GM21723 (cell line): Measurements from ENCODE around the gene DCDC2C.

Experiments
- ATAC-seq: cut with Tn5 transposase; IDR thresholded peaks from one replicate; pipeline ENCODE4 v1.9.1; 2021; ENCODE audit warnings: mild to moderate bottlenecking, moderate library complexity; ENCODE audit not compliant: unreplicated experiment

Gene DCDC2C

GRCh38 chr2:3769766-3770165 lies 66.4 kb downstream of the DCDC2C start:
- ATAC-seq, result no peak

GRCh38 chr2:3770724-3771415 lies 67.5 kb downstream of the DCDC2C start:
- no peak for ATAC-seq

GRCh38 chr2:3771576-3771975 lies 68.2 kb downstream of the DCDC2C start:
- no peak for ATAC-seq

GRCh38 chr2:3774336-3774735 lies 71.0 kb downstream of the DCDC2C start:
- ATAC-seq, result no peak

GRCh38 chr2:3776311-3776710 lies 72.9 kb downstream of the DCDC2C start:
- ATAC-seq, result no peak

GRCh38 chr2:3777966-3778365 lies 74.6 kb downstream of the DCDC2C start:
- no peak for ATAC-seq

GRCh38 chr2:3778851-3779495 lies 75.6 kb downstream of the DCDC2C start:
- ATAC-seq, result no peak

GRCh38 chr2:3779496-3780049 lies 76.2 kb downstream of the DCDC2C start:
- ATAC-seq, result no peak

- ATAC-seq, result peak; percentile 97
Observed at GRCh38 chr2:3780477-3781402, 77.4 kb downstream of the DCDC2C start.

GRCh38 chr2:3784731-3785130 lies 81.4 kb downstream of the DCDC2C start:
- no peak for ATAC-seq

- no peak for ATAC-seq
Observed at GRCh38 chr2:3785220-3785889, 82.0 kb downstream of the DCDC2C start.

GRCh38 chr2:3785890-3786273 lies 82.5 kb downstream of the DCDC2C start:
- no peak for ATAC-seq

- no peak for ATAC-seq
Observed at GRCh38 chr2:3787768-3788167, 84.4 kb downstream of the DCDC2C start.

GRCh38 chr2:3789256-3789655 lies 85.9 kb downstream of the DCDC2C start:
- ATAC-seq, result no peak

- ATAC-seq, result no peak
Observed at GRCh38 chr2:3793249-3793648, 89.9 kb downstream of the DCDC2C start.

- no peak for ATAC-seq
Observed at GRCh38 chr2:3801506-3801905, 98.1 kb downstream of the DCDC2C start.

GRCh38 chr2:3805201-3805939 lies 102.0 kb downstream of the DCDC2C start:
- peak; percentile 51 for ATAC-seq

- no peak for ATAC-seq
Observed at GRCh38 chr2:3806168-3806567, 102.8 kb downstream of the DCDC2C start.

- no peak for ATAC-seq
Observed at GRCh38 chr2:3806730-3807129, 103.4 kb downstream of the DCDC2C start.

GRCh38 chr2:3807853-3808252 lies 104.5 kb downstream of the DCDC2C start:
- ATAC-seq, result no peak
